Right lobe of liver (tissue), 4 donors: ENCODE measurements around the gene CDA.

Experiments
- POLR2A ChIP-seq: fragments of 450-650 bp; IDR thresholded peaks from one replicate; pipeline ENCODE4 v1.6.1; 2017; ENCODE audit warnings: antibody characterized with exemption, mild to moderate bottlenecking
- TF ChIP-seq, protein P1 (sequence below), 4 donors: fragments of 200-600 bp in 3 of 4; fragments of 450-650 bp in 1 of 4; IDR thresholded peaks; one replicate each; pipeline versions ENCODE4 v1.5.1 to v1.8.0; 2016 to 2022; ENCODE audit warnings: antibody characterized with exemption in 4 of 4, mild to moderate bottlenecking in 2 of 4
- donor health status: DM: no; HTN: no; CAD: no.
- donor health status: DM: no; HTN: no; CAD: no.
- donor health status: DM: no; HTN: yes; CAD: no.

DNA sequence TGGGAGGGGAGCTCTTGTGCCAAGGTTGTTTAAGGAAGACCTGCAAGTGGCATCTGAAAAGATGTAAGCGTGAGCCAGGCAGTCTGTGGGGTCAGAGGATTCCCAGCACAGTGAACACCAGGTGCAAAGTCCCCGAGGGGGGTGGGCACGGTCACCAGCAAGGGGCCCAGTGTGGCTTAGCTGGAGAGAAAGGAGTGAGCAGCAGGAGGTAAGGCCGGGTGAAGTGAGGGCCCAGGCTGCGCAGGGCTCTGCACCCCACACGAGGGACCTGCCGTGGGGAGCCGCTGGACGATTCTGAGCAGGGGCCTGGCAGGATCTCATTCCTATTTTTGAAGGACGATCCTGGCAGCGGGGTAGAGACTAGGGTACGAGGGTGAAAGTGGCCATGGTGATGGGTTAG, 68.1 kb downstream of the CDA start:
- TF ChIP-seq, protein P1, sequence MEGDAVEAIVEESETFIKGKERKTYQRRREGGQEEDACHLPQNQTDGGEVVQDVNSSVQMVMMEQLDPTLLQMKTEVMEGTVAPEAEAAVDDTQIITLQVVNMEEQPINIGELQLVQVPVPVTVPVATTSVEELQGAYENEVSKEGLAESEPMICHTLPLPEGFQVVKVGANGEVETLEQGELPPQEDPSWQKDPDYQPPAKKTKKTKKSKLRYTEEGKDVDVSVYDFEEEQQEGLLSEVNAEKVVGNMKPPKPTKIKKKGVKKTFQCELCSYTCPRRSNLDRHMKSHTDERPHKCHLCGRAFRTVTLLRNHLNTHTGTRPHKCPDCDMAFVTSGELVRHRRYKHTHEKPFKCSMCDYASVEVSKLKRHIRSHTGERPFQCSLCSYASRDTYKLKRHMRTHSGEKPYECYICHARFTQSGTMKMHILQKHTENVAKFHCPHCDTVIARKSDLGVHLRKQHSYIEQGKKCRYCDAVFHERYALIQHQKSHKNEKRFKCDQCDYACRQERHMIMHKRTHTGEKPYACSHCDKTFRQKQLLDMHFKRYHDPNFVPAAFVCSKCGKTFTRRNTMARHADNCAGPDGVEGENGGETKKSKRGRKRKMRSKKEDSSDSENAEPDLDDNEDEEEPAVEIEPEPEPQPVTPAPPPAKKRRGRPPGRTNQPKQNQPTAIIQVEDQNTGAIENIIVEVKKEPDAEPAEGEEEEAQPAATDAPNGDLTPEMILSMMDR (IDR thresholded peaks at IDR 0.05), result no peak
- no peak for TF ChIP-seq POLR2A
